ENCODE results near the gene PVRIG.
"Not testable (repeated sequence)": the region's sequence is repeated elsewhere in the genome, so short reads cannot be mapped to it uniquely, and the experiment has no call there.

PVRIG gene

GRCh38 chr7:100174582-100174981 is 45.2 kb upstream of the PVRIG start:
- H3K9me3 Mint-ChIP-seq = no peaks in the 10 kb centered on the region
- peaks cover 33% of the 10 kb centered on the region for H3K36me3 Mint-ChIP-seq (ENCODE audit: low read depth)
- DNase-seq = no peak
- peaks cover 45% of the 10 kb centered on the region for H3K4me1 Mint-ChIP-seq
- H3K27me3 Mint-ChIP-seq (ENCODE audit: low read depth, poor library complexity) = peaks cover 36% of the 10 kb centered on the region
- no peak for TF ChIP-seq CTCF (IDR thresholded peaks at IDR 0.05)
- H3K4me3 Mint-ChIP-seq = peak overlapping the region; percentile 82
- no peak overlapping the region for H3K27ac Mint-ChIP-seq

- Mint-ChIP-seq H3K27me3 (ENCODE audit: low read depth, poor library complexity) (peaks cover 29% of the 10 kb centered on the region), H3K4me3 (peak overlapping the region; percentile 82), H3K27ac (no peak overlapping the region), H3K9me3 (no peaks in the 10 kb centered on the region), H3K36me3 (ENCODE audit: low read depth) (peaks cover 31% of the 10 kb centered on the region), H3K4me1 (peaks cover 42% of the 10 kb centered on the region)
- no peak for TF ChIP-seq CTCF (IDR thresholded peaks at IDR 0.05)
- DNase-seq = no peak
These were observed 44.3 kb upstream of the PVRIG start for GRCh38 chr7:100175296-100175935.

- Mint-ChIP-seq H3K4me1 (peaks cover 43% of the 10 kb centered on the region), H3K27ac (no peak overlapping the region)
These were observed 43.4 kb upstream of the PVRIG start for GRCh38 chr7:100176096-100177044.

GRCh38 chr7:100177045-100178001 is 42.4 kb upstream of the PVRIG start, which contains the start of the genes GPC2 and STAG3:
Gene GPC2 (minus strand): TSS chr7:100177381. CDS start chr7:100177199, 182 bp downstream.
Gene STAG3 (plus strand): TSS chr7:100177918. CDS start chr7:100180557, 2,639 bp downstream.
- Mint-ChIP-seq H3K27ac (no peak within 1 kb of the TSS), H3K36me3 (ENCODE audit: low read depth) (peaks cover 26% of the 10 kb centered on the region), H3K4me1 (peaks cover 47% of the 10 kb centered on the region)

More at GRCh38 chr7:100176096-100177044, 43.4 kb upstream of the PVRIG start:
- Mint-ChIP-seq H3K27me3 (ENCODE audit: low read depth, poor library complexity) (peaks cover 31% of the 10 kb centered on the region), H3K9me3 (no peaks in the 10 kb centered on the region), H3K4me3 (peak overlapping the region; percentile 93), H3K36me3 (ENCODE audit: low read depth) (peaks cover 26% of the 10 kb centered on the region)
- DNase-seq = no peak
- no peak for TF ChIP-seq CTCF (IDR thresholded peaks at IDR 0.05)

GRCh38 chr7:100180084-100180483 is 39.7 kb upstream of the PVRIG start:
- not testable (repeated sequence) for H3K4me3 Mint-ChIP-seq; H3K9me3 Mint-ChIP-seq; DNase-seq; H3K36me3 Mint-ChIP-seq (ENCODE audit: low read depth); H3K27ac Mint-ChIP-seq
- Mint-ChIP-seq H3K4me1 (peaks cover 39% of the 10 kb centered on the region), H3K27me3 (ENCODE audit: low read depth, poor library complexity) (peaks cover 30% of the 10 kb centered on the region)

More at GRCh38 chr7:100177045-100178001, 42.4 kb upstream of the PVRIG start, which contains the start of the genes GPC2 and STAG3:
- H3K4me3 Mint-ChIP-seq = peak within 1 kb of the TSS; percentile 93
- no peak for TF ChIP-seq CTCF (IDR thresholded peaks at IDR 0.05)
- H3K27me3 Mint-ChIP-seq (ENCODE audit: low read depth, poor library complexity) = peaks cover 36% of the 10 kb centered on the region
- peak; percentile 100 for DNase-seq
- H3K9me3 Mint-ChIP-seq = no peaks in the 10 kb centered on the region

GRCh38 chr7:100182616-100183015 is 37.1 kb upstream of the PVRIG start:
- H3K9me3 Mint-ChIP-seq; DNase-seq; H3K27ac Mint-ChIP-seq; H3K4me3 Mint-ChIP-seq; H3K36me3 Mint-ChIP-seq (ENCODE audit: low read depth): not testable (repeated sequence)
- Mint-ChIP-seq H3K27me3 (ENCODE audit: low read depth, poor library complexity) (peaks cover 33% of the 10 kb centered on the region), H3K4me1 (peaks cover 27% of the 10 kb centered on the region)

GRCh38 chr7:100183090-100183489 is 36.7 kb upstream of the PVRIG start:
- not testable (repeated sequence) for H3K27ac Mint-ChIP-seq; DNase-seq; H3K4me3 Mint-ChIP-seq; H3K36me3 Mint-ChIP-seq (ENCODE audit: low read depth); H3K9me3 Mint-ChIP-seq
- Mint-ChIP-seq H3K27me3 (ENCODE audit: low read depth, poor library complexity) (peaks cover 36% of the 10 kb centered on the region), H3K4me1 (peaks cover 27% of the 10 kb centered on the region)
